Nucleus accumbens (tissue), 56 donors: ENCODE data around the gene USP27X.

Experiments
- DNase-seq, 56 donors: peaks; one replicate each; lab custom pipeline; 2025; lab: John Stamatoyannopoulos, UW

USP27X gene

GRCh38 chrX:49879656-49880277, 483 bp downstream of the USP27X start:
- DNase-seq = peak in 7 of 56 donors; percentile 0 to 42 (median 5)

GRCh38 chrX:49880668-49881067, 1.4 kb downstream of the USP27X start:
- no peak for DNase-seq

- peak in 32 of 56 donors; percentile 0 to 72 (median 12) for DNase-seq
Observed at GRCh38 chrX:49884290-49884862, 5.1 kb downstream of the USP27X start.

DNA sequence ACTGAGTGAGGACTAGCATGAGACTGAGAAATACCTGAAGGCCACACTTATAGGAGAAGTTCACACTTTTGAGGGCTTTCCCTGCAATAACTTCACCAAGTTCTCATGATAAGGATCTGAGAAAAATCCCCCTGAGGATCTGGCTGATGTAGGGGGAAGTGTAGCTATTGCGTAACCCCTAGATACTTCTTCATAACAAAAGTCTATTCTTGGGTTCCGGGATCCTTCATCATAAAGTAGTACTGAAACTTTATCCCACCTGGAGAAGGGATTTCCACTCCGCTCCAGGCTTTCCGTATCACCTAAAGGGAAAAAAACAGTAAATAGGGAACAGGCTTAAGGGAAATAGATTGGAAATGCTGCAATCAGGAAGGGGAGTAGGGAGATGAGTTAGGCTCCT, 13.3 kb downstream of the USP27X start:
- DNase-seq = no peak

GRCh38 chrX:49896951-49897350, 17.7 kb downstream of the USP27X start:
- DNase-seq = no peak

DNA sequence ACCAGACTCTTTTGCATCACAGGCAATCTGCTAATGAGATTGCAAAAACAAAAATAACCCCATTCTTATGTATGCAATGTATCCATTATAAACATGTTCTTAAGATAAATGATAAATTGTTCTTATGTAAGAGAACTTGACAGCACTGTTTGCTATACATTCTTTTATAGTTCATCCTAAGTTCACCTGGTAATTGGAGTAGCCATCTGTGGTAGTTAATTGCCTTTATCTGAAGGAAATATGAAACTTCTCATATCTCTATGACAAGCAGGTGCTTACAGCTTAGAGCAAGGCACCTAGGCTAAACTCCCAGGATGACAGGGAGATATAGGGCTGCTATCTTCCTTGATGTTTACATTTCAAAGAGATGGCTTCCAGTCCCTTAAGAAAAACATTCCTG, 21.8 kb downstream of the USP27X start:
- no peak for DNase-seq

DNA sequence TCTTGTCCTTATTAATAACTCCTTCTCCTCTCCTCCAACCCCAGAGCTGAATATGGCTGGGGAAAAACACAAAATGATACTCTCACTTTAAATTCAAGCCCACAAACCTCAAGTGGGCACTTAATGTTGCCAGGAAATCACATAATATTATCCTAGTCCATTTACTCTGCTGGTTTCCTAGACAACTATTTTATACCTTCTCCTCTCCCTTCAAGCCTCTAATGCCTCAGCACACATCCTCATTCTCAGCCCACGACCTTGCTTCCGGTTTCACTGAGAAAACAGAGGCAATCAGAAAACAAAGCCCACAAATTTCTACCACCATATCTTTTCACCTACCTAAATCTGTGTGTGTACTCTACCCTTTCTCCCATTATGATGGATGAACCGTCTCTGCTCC, 31.1 kb downstream of the USP27X start:
- DNase-seq = no peak

DNA sequence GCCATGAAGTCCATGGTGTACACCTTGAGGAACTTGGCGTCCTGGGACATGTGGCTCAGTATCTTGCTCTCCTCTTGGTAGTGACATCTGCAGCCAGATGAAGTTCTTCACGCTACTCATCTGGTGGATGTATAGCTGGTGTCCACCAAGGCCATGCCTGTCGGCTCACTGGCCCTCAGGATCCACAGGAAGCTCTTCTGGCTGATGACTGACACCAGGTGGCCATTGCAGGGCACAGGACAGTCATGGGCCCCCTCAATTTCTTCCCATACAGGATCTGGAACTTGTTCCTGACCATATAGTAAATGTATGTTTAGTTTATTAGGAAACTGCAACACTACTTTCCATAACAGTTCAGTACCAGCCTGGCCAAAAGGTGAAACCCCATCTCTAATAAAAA, 32.8 kb downstream of the USP27X start:
- DNase-seq = no peak

- no peak for DNase-seq
Observed at GRCh38 chrX:49912861-49913260, 33.6 kb downstream of the USP27X start.

- peak in 19 of 56 donors; percentile 0 to 49 (median 5) for DNase-seq
Observed at GRCh38 chrX:49915361-49916222, 36.3 kb downstream of the USP27X start.

DNA sequence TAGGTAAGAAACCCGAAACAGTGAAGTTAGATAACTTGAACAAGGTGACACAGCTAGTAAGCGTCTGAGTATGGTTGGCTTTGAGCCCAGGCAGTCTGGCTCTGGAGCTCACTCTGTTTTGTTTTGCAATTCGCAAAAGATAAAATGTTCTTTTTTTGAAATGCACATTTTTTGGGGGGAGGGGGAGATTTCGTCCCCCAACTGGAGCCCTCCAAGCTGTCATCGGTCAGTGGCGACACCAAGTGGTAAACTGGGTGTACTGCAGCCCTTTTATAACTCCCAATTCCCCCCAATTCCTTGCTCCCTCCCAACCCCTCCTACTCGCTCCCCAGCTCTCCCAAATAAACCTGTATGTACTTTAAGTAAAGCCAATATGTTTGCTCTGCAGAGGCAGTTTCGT, 40.3 kb downstream of the USP27X start:
- peak in 17 of 56 donors; percentile 0 to 28 (median 1) for DNase-seq

DNA sequence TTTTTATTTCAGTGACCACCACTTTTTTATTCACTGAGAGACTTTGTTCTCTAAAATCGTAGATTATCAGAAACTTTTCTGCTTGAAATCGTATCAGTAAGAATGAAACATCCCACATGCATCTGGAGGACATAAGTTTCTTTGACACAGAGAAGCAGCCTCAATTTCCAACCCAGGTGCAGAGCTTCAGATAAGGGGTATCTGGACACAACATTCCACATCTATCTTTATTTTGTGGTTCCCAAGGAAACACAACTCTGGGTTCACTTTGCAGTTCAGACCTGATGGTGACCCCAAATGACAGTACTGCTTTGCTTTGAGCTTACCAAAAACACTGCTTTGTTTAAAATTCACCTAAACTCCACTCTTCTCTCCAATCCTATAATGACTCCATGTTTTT, 41.8 kb downstream of the USP27X start:
- DNase-seq = no peak

DNA sequence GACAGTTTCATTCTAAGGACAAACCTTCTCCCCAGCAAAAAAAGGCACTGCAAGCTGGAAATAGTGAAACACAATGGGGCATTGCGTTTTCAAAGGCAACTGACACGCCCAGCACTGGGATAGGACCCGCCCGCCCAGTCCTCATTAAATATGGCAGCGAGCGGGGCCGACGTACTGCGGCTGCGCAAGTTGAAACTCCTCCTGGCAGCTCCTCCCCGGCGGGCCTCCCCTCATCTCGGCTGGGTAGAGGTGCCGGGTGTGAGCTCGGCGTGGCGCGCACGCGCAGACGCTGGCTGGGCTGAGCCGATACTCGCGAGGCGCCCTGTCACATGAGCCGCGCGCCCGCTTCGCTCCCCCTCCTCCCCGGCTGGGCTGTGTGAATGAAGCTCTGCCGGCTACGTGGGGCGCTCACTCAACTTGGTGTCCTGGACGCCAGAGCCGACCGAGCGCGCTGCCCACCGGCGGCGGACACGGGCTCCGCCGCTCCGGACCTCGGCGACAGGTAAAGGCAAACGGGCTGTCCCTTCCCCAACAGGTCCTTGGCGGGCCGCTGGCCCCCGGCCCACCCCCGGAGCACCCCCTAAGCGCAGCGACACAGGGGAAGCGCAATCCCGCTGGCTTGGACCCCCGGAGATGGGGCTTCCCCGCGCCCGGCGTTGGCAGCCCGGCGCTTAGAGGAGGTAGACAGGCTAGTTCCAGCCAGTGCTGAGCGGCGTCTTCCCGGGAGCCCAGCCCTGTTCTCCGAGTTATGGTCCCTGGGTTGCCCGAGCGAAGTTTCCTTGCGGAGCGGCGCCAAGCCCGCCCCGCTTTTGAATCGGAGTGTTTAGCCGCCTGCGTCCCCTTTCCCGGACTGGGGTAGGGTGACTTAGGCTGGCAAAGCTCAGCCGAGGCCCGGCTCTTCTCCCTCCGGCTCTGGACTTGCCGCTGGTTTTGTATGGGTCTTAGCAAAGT, 43.3 kb downstream of the USP27X start, which contains the start of gene CLCN5:
TSS of gene CLCN5 (plus strand) at position 306 of the 951 bp plus-strand sequence. CDS start 2,703 bp downstream, outside the sequence.
- peak; percentile 3 to 95 (median 87) for DNase-seq

GRCh38 chrX:49925176-49925575, 45.9 kb downstream of the USP27X start:
- no peak for DNase-seq

- no peak for DNase-seq
Observed at GRCh38 chrX:49930039-49930438, 50.8 kb downstream of the USP27X start.
